Bronchial epithelial cell (primary cell): Measurements from ENCODE around the gene GAB3. TPM values are rescaled to one million over a fixed set of nuclear protein-coding genes. Genes with fewer than 3 reads are reported as not detected.

Source experiments
- DNase-seq: peaks from one replicate; pipeline ENCODE4 v3.0.0-alpha.2; 2010; ENCODE audit warnings: low read depth
- FAIRE-seq: peaks from 2 replicates; lab custom pipeline; 2011; peaks lifted over from hg19 to GRCh38; lab: Jason Lieb, UNC
- H3K27me3 ChIP-seq: 2 replicates; pipeline ENCODE4 v1.5.1; 2011; ENCODE audit warnings: low read length; ENCODE audit not compliant: control insufficient read depth, insufficient read depth
- H3K36me3 ChIP-seq: 2 replicates; pipeline ENCODE4 v1.5.1; 2011; ENCODE audit warnings: low read length; ENCODE audit not compliant: control insufficient read depth, insufficient read depth
- H3K4me3 ChIP-seq: 2 replicates; pipeline ENCODE4 v1.5.1; 2011; ENCODE audit warnings: mild to moderate bottlenecking, low read depth, low read length, control low read depth
- CTCF ChIP-seq: IDR thresholded peaks from 2 replicates; pipeline ENCODE4 v1.5.1; 2011; ENCODE audit warnings: mild to moderate bottlenecking, moderate library complexity, low read length, control low read depth, inconsistent platforms; ENCODE audit not compliant: insufficient read depth, severe bottlenecking
- total RNA-seq: library from RNA; depleted of rRNA; stranded (reverse); fragments of >200 nt; gene quantifications from 2 replicates; pipeline ENCODE4 v1.2.1, GENCODE V29; 2014

Gene GAB3
- total RNA-seq, 1 donor from 2014 or later: under 0.01 TPM

GRCh38 chrX:154742613-154743012 lies 8.3 kb downstream of the GAB3 start:
- TF ChIP-seq CTCF: no peak
- DNase-seq (no peak), FAIRE-seq (no peak)
- Histone ChIP-seq H3K4me3 (no peak overlapping the region), H3K36me3 (no peaks in the 10 kb centered on the region), H3K27me3 (no peaks in the 10 kb centered on the region)

- FAIRE-seq: no peak
- H3K36me3 ChIP-seq: no peaks in the 10 kb centered on the region
- no peak overlapping the region for H3K4me3 ChIP-seq
- DNase-seq: no peak
- no peaks in the 10 kb centered on the region for H3K27me3 ChIP-seq
- no peak for TF ChIP-seq CTCF
Measured at GRCh38 chrX:154739952-154740465, 10.9 kb downstream of the GAB3 start.

GRCh38 chrX:154738011-154738738 lies 12.7 kb downstream of the GAB3 start:
- Histone ChIP-seq H3K36me3 (no peaks in the 10 kb centered on the region), H3K4me3 (no peak overlapping the region), H3K27me3 (no peaks in the 10 kb centered on the region)
- peak; percentile 68 for DNase-seq
- FAIRE-seq: no peak
- TF ChIP-seq CTCF: no peak

- Histone ChIP-seq H3K36me3 (no peaks in the 10 kb centered on the region), H3K27me3 (no peaks in the 10 kb centered on the region), H3K4me3 (no peak overlapping the region)
- no peak for DNase-seq
- FAIRE-seq: no peak
- TF ChIP-seq CTCF: no peak
Measured at GRCh38 chrX:154737136-154737535, 13.7 kb downstream of the GAB3 start.

- Histone ChIP-seq H3K36me3 (no peaks in the 10 kb centered on the region), H3K27me3 (no peaks in the 10 kb centered on the region), H3K4me3 (no peak overlapping the region)
- TF ChIP-seq CTCF: no peak
- DNase-seq (peak; percentile 80), FAIRE-seq (peak; percentile 82)
Measured at GRCh38 chrX:154735695-154736393, 15.0 kb downstream of the GAB3 start.
